ENCODE measurements around the gene GPR68. TPM values are rescaled to one million over a fixed set of nuclear protein-coding genes. Genes with fewer than 3 reads are reported as not detected.

GPR68 gene
- polyA plus RNA-seq, 1 donor (not counting 4 experiments of a cell fraction or from before 2014, with no cell fraction given) = 1.2 TPM

GRCh38 chr14:91216731-91217226, 27.7 kb downstream of the GPR68 start:
- H3K79me2 ChIP-seq (ENCODE audit: control insufficient read depth, insufficient read depth, low read length) = no peaks in the 10 kb centered on the region
- H3K27ac ChIP-seq (ENCODE audit: control insufficient read depth, insufficient read depth, low read length) = no peak overlapping the region
- H3K4me1 ChIP-seq (ENCODE audit: control insufficient read depth, extremely low read depth, insufficient read depth, low read length) = peaks cover 15% of the 10 kb centered on the region
- dilution Hi-C loops (cut with MboI; ENCODE audit: extremely low pct_ligation_motif_present, low sequenced_read_pairs) = no loop called here
- DNase-seq (ENCODE audit: low read depth, low spot score) (no peak), FAIRE-seq (no peak)
- H3K9ac ChIP-seq (ENCODE audit: control insufficient read depth, extremely low read depth, insufficient read depth, low read length) = no peak overlapping the region
- TF ChIP-seq CTCF (optimal IDR thresholded peaks at IDR 0.05 in 1 of 3, IDR thresholded peaks at IDR 0.05 in 1 of 3, conservative IDR thresholded peaks at IDR 0.05 in 1 of 3; ENCODE audit: extremely low read depth in 1 of 3, insufficient read depth in 2 of 3, low read length in 3 of 3) (no peak), EZH2 (IDR thresholded peaks at IDR 0.05; ENCODE audit: low read length) (no peak)
- no peak overlapping the region for H2AFZ ChIP-seq (ENCODE audit: control insufficient read depth, low read length)
- no peaks in the 10 kb centered on the region for H4K20me1 ChIP-seq (ENCODE audit: control insufficient read depth, extremely low read depth, insufficient read depth, low read length)
- H3K36me3 ChIP-seq (ENCODE audit: control insufficient read depth in 2 of 2, extremely low read depth in 1 of 2, insufficient read depth in 2 of 2, low read length in 2 of 2) = peaks cover 2 to 7% of the 10 kb centered on the region in 2 experiments
- no peak overlapping the region for H3K4me2 ChIP-seq (ENCODE audit: control insufficient read depth, extremely low read depth, insufficient read depth, low read depth, low read length)
- no peaks in the 10 kb centered on the region for H3K27me3 ChIP-seq (ENCODE audit: control insufficient read depth, extremely low read depth, insufficient read depth, low read length)
- H3K9me3 ChIP-seq (ENCODE audit: control insufficient read depth, low read depth, low read length) = no peaks in the 10 kb centered on the region
- H3K4me3 ChIP-seq (ENCODE audit: control insufficient read depth in 2 of 3, extremely low read depth in 1 of 3, insufficient read depth in 2 of 3, low read depth in 1 of 3, low read length in 3 of 3) = no peak overlapping the region
- no peaks in the 10 kb centered on the region for H3K9me1 ChIP-seq (ENCODE audit: control insufficient read depth, extremely low read depth, insufficient read depth, low read length)

GRCh38 chr14:91215381-91215780, 29.1 kb downstream of the GPR68 start:
- Histone ChIP-seq H3K9ac (ENCODE audit: control insufficient read depth, extremely low read depth, insufficient read depth, low read length) (no peak overlapping the region), H3K4me3 (ENCODE audit: control insufficient read depth in 2 of 3, extremely low read depth in 1 of 3, insufficient read depth in 2 of 3, low read depth in 1 of 3, low read length in 3 of 3) (no peak overlapping the region), H2AFZ (ENCODE audit: control insufficient read depth, low read length) (no peak overlapping the region), H3K27ac (ENCODE audit: control insufficient read depth, insufficient read depth, low read length) (no peak overlapping the region), H3K27me3 (ENCODE audit: control insufficient read depth, extremely low read depth, insufficient read depth, low read length) (no peaks in the 10 kb centered on the region), H3K36me3 (ENCODE audit: control insufficient read depth in 2 of 2, extremely low read depth in 1 of 2, insufficient read depth in 2 of 2, low read length in 2 of 2) (peaks cover 2 to 7% of the 10 kb centered on the region in 2 experiments), H3K79me2 (ENCODE audit: control insufficient read depth, insufficient read depth, low read length) (no peaks in the 10 kb centered on the region), H3K4me1 (ENCODE audit: control insufficient read depth, extremely low read depth, insufficient read depth, low read length) (peaks cover 7% of the 10 kb centered on the region), H3K9me3 (ENCODE audit: control insufficient read depth, low read depth, low read length) (no peaks in the 10 kb centered on the region), H3K9me1 (ENCODE audit: control insufficient read depth, extremely low read depth, insufficient read depth, low read length) (no peaks in the 10 kb centered on the region), H3K4me2 (ENCODE audit: control insufficient read depth, extremely low read depth, insufficient read depth, low read depth, low read length) (no peak overlapping the region), H4K20me1 (ENCODE audit: control insufficient read depth, extremely low read depth, insufficient read depth, low read length) (no peaks in the 10 kb centered on the region)
- dilution Hi-C loops (cut with MboI; ENCODE audit: extremely low pct_ligation_motif_present, low sequenced_read_pairs) = no loop called here
- FAIRE-seq = no peak
- TF ChIP-seq CTCF (optimal IDR thresholded peaks at IDR 0.05 in 1 of 3, IDR thresholded peaks at IDR 0.05 in 1 of 3, conservative IDR thresholded peaks at IDR 0.05 in 1 of 3; ENCODE audit: extremely low read depth in 1 of 3, insufficient read depth in 2 of 3, low read length in 3 of 3) (no peak), EZH2 (IDR thresholded peaks at IDR 0.05; ENCODE audit: low read length) (no peak)
- no peak for DNase-seq (ENCODE audit: low read depth, low spot score)

Measured in keratinocyte (primary cell).